Measurements from ENCODE around the gene UBE4B.
"Not testable (repeated sequence)": the region's sequence is repeated elsewhere in the genome, so short reads cannot be mapped to it uniquely, and the experiment has no call there.

UBE4B gene

DNA sequence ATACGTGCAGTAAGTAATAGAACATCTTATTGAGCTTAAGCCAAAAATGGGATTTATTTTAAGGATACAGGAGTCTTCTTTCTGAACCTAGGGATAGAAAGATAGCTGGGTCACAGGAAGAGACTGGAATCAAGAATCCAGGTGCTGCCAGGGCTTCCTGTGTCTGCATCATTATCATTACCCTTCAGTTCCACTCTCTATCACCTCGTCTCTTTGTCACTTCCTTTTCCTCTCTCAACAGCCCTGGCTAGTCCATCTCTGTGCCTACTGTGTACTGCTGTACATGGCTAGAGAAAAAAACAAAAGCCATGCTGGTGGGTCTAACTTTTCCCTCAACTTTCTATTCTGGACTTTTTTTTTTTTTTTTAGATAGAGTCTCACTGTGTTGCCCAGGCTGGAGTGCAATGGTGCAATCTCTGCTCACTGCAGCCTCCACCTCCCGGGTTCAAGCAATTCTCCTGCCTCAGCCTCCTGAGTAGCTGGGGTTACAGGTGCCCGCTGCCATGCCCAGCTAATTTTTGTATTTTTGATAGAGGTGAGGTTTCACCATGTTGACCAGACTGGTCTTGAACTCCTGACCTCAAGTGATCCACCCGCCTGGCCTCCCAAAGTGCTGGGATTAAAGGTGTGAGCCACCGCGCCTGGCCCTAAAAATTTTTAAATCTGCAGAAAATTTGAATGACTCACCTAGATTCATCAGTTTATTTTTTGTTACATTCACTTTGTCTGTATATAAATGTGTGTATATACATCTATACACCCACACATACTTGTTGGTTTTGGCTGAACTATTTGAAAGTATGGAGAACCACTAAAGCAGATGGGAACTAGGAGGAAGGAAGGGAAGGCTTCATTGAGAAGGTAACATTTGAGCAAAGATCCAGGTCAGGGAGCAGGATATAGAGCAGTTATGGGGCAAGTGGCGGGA lies 31.9 kb downstream of the UBE4B start:
- ChIA-PET CTCF (interaction anchor here (1.1 kb wide), 1 partner anchor 18 kb away, joined by 4 read pairs; no protein-coding TSS in a partner anchor), POLR2A (no interaction called here)
- no peak for DNase-seq (ENCODE audit: extremely low spot score)
- TF ChIP-seq FOXM1 (IDR thresholded peaks at IDR 0.05; ENCODE audit: borderline replicate concordance) (no peak), ARNT (IDR thresholded peaks at IDR 0.05) (no peak), LEF1 (IDR thresholded peaks at IDR 0.05; ENCODE audit: borderline replicate concordance) (no peak)

DNA sequence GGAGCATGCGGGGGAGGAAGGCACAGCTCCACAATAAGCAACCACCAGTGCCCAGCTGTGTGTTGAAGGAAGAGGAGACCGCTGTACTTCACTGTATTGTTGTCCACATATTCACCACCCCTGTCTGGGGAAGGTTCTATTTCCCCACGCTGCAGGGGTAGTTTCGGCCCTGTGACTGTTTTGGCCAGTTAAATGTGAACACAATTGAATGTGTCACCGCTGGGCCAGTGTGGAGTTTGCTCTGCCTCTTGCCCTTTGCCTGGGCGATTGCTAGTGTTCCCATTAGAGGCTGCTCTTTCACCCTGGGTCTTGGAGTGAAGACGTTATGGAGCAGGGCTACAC lies 32.6 kb downstream of the UBE4B start:
- DNase-seq (ENCODE audit: extremely low spot score), result no peak
- TF ChIP-seq BHLHE40 (IDR thresholded peaks at IDR 0.05; ENCODE audit: borderline replicate concordance), result no peak
- ChIA-PET POLR2A (no interaction called here), CTCF (no interaction called here)

DNA sequence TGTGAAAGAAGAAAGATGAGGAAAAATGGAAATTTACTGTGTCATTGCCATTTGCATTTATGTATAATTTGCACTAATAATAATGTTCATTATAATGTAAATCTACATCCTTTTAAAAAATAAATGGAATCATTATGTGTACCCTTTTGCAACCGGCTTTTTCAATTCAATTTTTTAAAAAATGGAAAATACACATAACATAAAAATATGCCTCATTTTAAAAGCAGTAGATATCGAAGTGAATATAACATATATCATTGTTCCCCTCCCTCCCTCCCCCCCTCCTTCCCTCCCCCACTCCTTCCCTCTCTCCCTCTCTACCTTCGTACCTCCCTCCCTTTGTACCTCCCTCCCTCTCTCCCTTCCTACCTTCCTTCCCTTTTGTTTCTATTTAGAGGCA lies 33.0 kb downstream of the UBE4B start:
- ChIA-PET POLR2A (no interaction called here), CTCF (no interaction called here)
- TF ChIP-seq HDGF (IDR thresholded peaks at IDR 0.05; ENCODE audit: borderline replicate concordance) (no peak), BHLHE40 (IDR thresholded peaks at IDR 0.05; ENCODE audit: borderline replicate concordance) (no peak), FOXA1 (IDR thresholded peaks at IDR 0.05) (no peak), SUZ12 (IDR thresholded peaks at IDR 0.05) (no peak), FOXM1 (IDR thresholded peaks at IDR 0.05; ENCODE audit: borderline replicate concordance) (no peak), TARDBP (IDR thresholded peaks at IDR 0.05) (no peak), L3MBTL2 (conservative IDR thresholded peaks at IDR 0.05) (no peak), CTBP1 (IDR thresholded peaks at IDR 0.05; ENCODE audit: borderline replicate concordance) (no peak), ZNF384 (IDR thresholded peaks at IDR 0.05) (no peak), LEF1 (IDR thresholded peaks at IDR 0.05; ENCODE audit: borderline replicate concordance) (no peak), ELF4 (IDR thresholded peaks at IDR 0.05) (no peak), NFRKB (IDR thresholded peaks at IDR 0.05) (no peak), ARNT (IDR thresholded peaks at IDR 0.05) (no peak), SP1 (IDR thresholded peaks at IDR 0.05) (no peak), FOXK2 (IDR thresholded peaks at IDR 0.05) (no peak)
- TF ChIP-seq, protein P1, sequence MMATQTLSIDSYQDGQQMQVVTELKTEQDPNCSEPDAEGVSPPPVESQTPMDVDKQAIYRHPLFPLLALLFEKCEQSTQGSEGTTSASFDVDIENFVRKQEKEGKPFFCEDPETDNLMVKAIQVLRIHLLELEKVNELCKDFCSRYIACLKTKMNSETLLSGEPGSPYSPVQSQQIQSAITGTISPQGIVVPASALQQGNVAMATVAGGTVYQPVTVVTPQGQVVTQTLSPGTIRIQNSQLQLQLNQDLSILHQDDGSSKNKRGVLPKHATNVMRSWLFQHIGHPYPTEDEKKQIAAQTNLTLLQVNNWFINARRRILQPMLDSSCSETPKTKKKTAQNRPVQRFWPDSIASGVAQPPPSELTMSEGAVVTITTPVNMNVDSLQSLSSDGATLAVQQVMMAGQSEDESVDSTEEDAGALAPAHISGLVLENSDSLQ (IDR thresholded peaks at IDR 0.05), result no peak
- DNase-seq (ENCODE audit: extremely low spot score), result no peak

DNA sequence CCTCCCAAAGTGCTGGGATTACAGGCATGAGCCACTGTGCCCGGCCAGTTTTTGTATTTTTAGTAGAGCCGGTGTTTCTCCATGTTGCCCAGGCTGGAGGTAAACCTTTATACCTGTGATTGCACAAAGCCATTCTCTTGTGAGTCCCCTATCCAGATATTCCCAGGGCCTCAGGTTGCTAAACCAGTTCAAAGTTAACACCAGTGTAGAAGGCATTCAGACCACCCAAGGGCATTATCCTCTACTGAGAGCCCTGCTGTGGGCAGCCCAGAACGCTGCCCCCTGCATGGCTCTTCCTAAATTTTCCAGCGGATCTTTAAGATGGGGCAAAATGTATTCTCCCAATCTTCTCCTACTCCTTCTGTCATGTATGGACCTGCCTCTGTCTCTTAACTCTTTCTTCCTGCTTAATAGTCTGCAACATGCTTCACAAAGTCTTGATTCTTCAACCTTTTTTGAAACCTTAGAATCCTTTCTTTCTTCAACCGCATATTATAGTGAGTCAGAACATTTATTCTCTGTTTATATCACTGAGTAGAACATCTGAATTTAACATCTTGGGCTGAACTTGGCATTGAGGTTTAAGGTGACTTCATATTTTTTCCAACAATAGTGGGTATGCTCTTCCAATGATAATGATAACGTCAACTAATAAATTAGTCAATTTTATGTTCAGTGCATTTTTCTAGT lies 36.0 kb downstream of the UBE4B start:
- CTCF ChIA-PET, result no interaction called here
- DNase-seq (ENCODE audit: extremely low spot score), result no peak
- POLR2A ChIA-PET, result no interaction called here

DNA sequence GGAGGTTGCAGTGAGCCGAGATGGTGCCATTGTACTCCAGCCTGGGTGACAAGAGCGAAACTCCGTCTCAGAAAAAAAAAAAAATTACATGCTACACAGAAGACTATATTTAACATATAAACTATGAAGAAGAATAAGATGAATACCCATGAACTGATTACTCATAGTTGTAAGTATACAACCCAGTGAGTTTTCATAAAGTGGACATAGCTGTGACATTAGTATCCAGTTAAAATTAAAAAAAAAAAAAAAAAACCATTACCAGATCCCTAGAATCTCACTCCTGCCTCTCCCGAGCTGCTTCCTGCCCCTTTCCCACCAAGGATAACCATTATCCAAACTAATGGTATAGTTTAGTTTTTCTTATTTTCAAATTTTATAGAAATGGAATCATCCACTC lies 37.4 kb downstream of the UBE4B start:
- TF ChIP-seq SUZ12 (IDR thresholded peaks at IDR 0.05) (no peak), ZNF384 (IDR thresholded peaks at IDR 0.05) (no peak), SP1 (IDR thresholded peaks at IDR 0.05) (no peak), LEF1 (IDR thresholded peaks at IDR 0.05; ENCODE audit: borderline replicate concordance) (no peak), FOXA1 (IDR thresholded peaks at IDR 0.05) (no peak), ELF4 (IDR thresholded peaks at IDR 0.05) (no peak), FOXM1 (IDR thresholded peaks at IDR 0.05; ENCODE audit: borderline replicate concordance) (no peak), ARNT (IDR thresholded peaks at IDR 0.05) (no peak)
- TF ChIP-seq, protein P1 (IDR thresholded peaks at IDR 0.05), result no peak
- ChIA-PET POLR2A (no interaction called here), CTCF (interaction anchor here (0.5 kb wide), 1 partner anchor 127 kb away, joined by 3 read pairs; the partner anchor contains the start of genes LZIC and NMNAT1)
- DNase-seq (ENCODE audit: extremely low spot score), result no peak

More for the DNA sequence above, 36.0 kb downstream of the UBE4B start:
- TF ChIP-seq BHLHE40 (IDR thresholded peaks at IDR 0.05; ENCODE audit: borderline replicate concordance), result no peak
- no peak for TF ChIP-seq HDGF (IDR thresholded peaks at IDR 0.05; ENCODE audit: borderline replicate concordance)
- TF ChIP-seq ARNT (IDR thresholded peaks at IDR 0.05), result no peak
- TF ChIP-seq L3MBTL2 (conservative IDR thresholded peaks at IDR 0.05), result no peak
- no peak for TF ChIP-seq FOXM1 (IDR thresholded peaks at IDR 0.05; ENCODE audit: borderline replicate concordance)
- TF ChIP-seq, protein P1 (IDR thresholded peaks at IDR 0.05), result no peak
- TF ChIP-seq FOXA1 (IDR thresholded peaks at IDR 0.05), result no peak
- TF ChIP-seq SP1 (IDR thresholded peaks at IDR 0.05), result no peak
- no peak for TF ChIP-seq CTBP1 (IDR thresholded peaks at IDR 0.05; ENCODE audit: borderline replicate concordance)
- no peak for TF ChIP-seq TARDBP (IDR thresholded peaks at IDR 0.05)

DNA sequence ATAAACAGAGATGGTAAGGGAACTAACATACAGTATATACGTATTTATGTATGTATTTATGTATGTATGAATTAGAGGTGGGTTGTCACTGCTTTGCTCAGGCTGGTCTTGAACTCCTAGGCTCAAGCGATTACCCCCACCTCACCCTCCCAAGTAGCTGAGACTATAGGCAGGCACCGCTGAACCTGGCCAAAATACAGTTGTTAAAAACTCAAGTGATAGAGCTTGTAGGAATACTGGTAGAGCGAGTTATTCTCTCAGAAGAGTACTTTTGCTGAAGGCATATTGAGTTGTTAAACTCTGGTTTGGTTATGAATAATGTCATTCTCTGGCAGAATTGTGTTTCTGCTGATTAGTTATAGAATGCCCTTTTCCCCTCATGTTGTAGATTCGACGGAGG lies 38.9 kb downstream of the UBE4B start:
- DNase-seq (ENCODE audit: extremely low spot score), result no peak
- ChIA-PET POLR2A (interaction anchor here (1.1 kb wide), 1 partner anchor 128 kb away, joined by 5 read pairs; the partner anchor contains the start of genes LZIC and NMNAT1), CTCF (no interaction called here)
- TF ChIP-seq ZNF384 (IDR thresholded peaks at IDR 0.05) (no peak), CTBP1 (IDR thresholded peaks at IDR 0.05; ENCODE audit: borderline replicate concordance) (no peak), LEF1 (IDR thresholded peaks at IDR 0.05; ENCODE audit: borderline replicate concordance) (no peak), HDGF (IDR thresholded peaks at IDR 0.05; ENCODE audit: borderline replicate concordance) (no peak)

DNA sequence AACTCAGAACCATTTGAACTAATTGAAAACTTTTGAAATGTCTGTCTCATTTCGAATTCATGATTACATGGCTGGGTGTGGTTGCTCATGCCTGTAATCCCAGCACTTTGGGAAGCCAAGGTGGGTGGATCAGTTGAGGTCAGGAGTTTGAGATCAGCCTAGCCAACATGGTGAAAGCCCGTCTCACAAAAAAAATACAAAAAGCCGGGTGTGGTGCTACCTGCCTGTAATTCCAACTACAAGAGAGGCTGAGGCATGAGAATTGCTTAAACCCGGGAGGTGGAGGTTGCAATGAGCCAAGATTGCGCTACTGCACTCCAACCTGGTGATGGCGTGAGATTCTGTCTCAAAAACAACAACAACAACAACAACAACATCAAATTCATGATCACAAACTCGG lies 40.6 kb downstream of the UBE4B start:
- DNase-seq (ENCODE audit: extremely low spot score); CTCF ChIA-PET: not testable (repeated sequence)
- POLR2A ChIA-PET, result interaction anchor here (1.2 kb wide), 1 partner anchor 40 kb away, joined by 5 read pairs; the partner anchor contains the start of gene UBE4B

Data from HEK293T (cell line).